NB4 (cell line): ENCODE results near the gene RPS16.

Source experiments
- DNase-seq: peaks from one replicate; pipeline ENCODE4 v3.0.0; 2010; ENCODE audit warnings: low read depth
- H3K4me3 ChIP-seq: one replicate; pipeline ENCODE4 v1.5.1; 2011; ENCODE audit warnings: mild to moderate bottlenecking, low read depth, low read length, moderate library complexity
- MYC ChIP-seq: IDR thresholded peaks from 2 replicates; pipeline ENCODE4 v1.6.1; 2011; ENCODE audit warnings: low read depth, low read length
- POLR2A ChIP-seq: IDR thresholded peaks from 2 replicates; pipeline ENCODE4 v1.6.1; 2011; ENCODE audit warnings: mild to moderate bottlenecking; ENCODE audit not compliant: insufficient read length; ENCODE audit errors: extremely low read depth
- TF ChIP-seq, protein P1 (sequence below): IDR thresholded peaks from 2 replicates; pipeline ENCODE4 v1.6.1; 2011; ENCODE audit warnings: low read depth, low read length
- TF ChIP-seq, protein P2 (sequence below): IDR thresholded peaks from one replicate; pipeline ENCODE4 v1.5.1; 2012; ENCODE audit warnings: low read depth, low read length

Gene RPS16

DNA sequence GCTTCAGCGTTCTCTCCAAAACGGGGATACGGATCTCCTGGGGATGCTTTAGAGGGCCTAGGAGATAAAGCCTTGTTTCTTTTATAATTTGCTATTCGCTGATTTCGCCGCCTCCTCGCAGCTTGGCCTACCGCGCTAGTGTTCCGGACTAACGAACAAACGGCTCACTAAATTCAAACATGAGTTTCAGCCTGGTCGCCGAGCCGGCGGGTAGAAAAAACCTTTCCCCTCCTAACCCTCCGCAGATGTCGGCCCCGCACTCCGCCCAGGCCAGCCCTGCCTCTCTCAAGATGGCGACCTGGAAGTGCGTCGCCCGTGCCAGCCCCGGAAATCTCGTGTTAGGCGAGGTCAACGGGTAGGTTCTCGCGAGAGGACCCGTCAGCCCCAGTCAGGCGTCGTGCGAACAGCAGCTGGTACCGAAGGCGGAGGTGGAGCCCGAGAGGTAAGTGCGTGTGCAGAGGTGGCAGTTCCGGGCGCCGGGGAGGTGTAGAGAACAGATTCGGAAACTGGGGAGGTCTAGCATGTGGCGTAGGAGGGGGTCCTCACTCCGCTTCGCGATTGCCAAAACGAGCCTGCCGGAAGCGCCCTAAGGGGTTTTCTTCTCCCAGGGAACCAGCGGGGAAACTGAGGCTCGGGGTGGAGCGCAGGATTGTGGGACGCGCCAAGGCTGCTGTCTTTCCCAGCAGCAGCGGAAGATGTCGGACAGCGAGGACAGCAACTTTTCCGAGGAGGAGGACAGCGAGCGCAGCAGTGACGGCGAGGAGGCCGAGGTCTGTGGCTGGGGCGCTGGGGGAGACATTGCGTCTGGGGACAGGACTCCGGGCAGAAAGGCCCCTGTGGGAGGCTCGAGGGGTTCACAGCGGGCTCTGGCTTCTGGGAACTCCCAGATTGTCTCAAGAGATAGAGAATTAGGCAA is 9.7 kb upstream of the RPS16 start, which contains the start of gene SUPT5H:
Gene SUPT5H, plus strand, starts transcription at position 387 of the 916 bp plus-strand sequence. Its CDS starts 309 bp downstream, at position 696.
- peak; percentile 95 for DNase-seq
- peak within 1 kb of the TSS; percentile 93 for H3K4me3 ChIP-seq
- TF ChIP-seq MYC (peak; percentile 71; the same call in 1 of the 2 replicates), POLR2A (peak; percentile 80)
- TF ChIP-seq, protein P1, sequence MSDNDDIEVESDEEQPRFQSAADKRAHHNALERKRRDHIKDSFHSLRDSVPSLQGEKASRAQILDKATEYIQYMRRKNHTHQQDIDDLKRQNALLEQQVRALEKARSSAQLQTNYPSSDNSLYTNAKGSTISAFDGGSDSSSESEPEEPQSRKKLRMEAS: peak; percentile 87
- TF ChIP-seq, protein P2, sequence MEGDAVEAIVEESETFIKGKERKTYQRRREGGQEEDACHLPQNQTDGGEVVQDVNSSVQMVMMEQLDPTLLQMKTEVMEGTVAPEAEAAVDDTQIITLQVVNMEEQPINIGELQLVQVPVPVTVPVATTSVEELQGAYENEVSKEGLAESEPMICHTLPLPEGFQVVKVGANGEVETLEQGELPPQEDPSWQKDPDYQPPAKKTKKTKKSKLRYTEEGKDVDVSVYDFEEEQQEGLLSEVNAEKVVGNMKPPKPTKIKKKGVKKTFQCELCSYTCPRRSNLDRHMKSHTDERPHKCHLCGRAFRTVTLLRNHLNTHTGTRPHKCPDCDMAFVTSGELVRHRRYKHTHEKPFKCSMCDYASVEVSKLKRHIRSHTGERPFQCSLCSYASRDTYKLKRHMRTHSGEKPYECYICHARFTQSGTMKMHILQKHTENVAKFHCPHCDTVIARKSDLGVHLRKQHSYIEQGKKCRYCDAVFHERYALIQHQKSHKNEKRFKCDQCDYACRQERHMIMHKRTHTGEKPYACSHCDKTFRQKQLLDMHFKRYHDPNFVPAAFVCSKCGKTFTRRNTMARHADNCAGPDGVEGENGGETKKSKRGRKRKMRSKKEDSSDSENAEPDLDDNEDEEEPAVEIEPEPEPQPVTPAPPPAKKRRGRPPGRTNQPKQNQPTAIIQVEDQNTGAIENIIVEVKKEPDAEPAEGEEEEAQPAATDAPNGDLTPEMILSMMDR: no peak

DNA sequence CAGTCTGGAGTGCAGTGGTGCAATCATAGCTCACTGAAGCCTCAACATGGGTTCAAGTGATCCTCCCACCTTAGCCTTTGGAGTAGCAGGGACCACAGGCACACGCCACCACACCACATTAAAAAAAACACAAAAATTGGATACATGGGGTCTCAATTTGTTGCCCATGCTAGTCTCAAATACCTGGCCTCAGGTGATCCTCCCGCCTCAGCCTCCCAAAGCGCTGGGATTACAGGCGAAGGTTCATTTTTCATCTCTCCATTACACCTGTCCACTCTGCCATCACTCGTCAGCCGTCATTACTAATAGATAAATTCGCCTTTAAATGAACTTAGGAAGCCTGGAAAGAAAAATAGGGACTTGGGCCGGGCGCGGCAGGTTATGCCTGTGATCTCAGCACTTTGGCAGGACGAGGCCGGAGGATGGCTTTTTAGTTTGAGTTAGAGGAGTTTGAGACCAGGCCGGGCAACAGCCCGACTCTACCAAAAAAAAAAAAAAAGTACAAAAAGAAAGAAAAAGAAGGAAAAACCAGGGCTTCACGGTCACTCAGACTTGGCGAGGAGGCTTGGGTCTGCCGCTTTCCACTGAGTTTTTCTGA is 8.9 kb upstream of the RPS16 start:
- peak overlapping the region; percentile 93 for H3K4me3 ChIP-seq
- DNase-seq: peak; percentile 23
- TF ChIP-seq POLR2A (no peak), MYC (no peak)
- TF ChIP-seq, protein P2: no peak
- TF ChIP-seq, protein P1: no peak

DNA sequence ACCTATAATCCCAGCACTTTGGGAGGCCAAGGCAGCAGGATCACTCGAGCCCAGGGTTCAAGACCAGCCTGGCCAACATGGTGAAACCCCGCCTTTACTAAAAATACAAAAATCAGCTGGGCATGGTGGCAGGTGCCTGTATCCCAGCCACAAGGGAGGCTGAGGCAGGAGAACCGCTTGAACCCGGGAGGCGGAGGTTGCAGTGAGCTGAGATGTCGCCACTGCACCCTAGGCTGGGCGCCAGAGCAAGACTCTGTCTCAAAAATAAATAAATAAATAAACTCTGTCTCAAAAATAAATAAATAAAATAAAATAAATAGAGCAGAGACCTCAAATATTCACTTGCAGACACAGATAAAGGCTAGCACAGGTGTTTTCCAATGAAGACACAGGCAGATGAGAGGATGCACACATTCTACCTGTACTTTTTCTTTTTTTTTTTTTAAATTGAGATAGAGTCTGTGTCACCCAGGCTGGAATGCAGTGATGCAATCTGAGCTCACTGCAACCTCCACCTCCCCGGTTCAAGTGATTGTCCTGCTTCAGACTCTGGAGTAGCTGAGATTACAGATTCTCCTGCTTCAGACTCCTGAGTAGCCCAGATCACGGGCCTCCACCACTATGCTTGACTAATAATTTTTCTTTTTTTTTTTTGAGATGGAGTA is 2.7 kb upstream of the RPS16 start:
- no peak overlapping the region for H3K4me3 ChIP-seq
- TF ChIP-seq MYC (no peak), POLR2A (no peak)
- TF ChIP-seq, protein P1: no peak
- TF ChIP-seq, protein P2: no peak
- no peak for DNase-seq

DNA sequence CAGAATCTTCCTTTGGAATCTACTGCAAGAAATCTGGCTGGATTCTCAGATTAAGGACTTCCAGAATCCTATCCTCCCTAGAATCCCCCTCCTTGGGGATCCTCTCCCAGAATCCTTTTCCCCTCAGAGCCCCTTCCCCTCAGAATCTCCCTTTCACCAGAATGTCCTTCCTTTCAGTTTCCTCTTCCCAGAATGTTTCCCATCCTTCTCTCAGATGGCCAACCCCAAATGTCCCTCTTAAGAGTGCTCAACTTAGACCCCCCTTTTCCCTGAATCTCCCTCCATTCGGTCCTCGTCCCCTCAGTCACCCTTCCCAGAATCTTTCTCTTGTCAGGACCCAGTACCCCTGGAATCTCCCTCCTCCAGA is 584 bp upstream of the RPS16 start:
- DNase-seq: no peak
- TF ChIP-seq, protein P1: no peak
- TF ChIP-seq MYC (no peak), POLR2A (no peak)
- TF ChIP-seq, protein P2: no peak
- H3K4me3 ChIP-seq: peak overlapping the region; percentile 78

DNA sequence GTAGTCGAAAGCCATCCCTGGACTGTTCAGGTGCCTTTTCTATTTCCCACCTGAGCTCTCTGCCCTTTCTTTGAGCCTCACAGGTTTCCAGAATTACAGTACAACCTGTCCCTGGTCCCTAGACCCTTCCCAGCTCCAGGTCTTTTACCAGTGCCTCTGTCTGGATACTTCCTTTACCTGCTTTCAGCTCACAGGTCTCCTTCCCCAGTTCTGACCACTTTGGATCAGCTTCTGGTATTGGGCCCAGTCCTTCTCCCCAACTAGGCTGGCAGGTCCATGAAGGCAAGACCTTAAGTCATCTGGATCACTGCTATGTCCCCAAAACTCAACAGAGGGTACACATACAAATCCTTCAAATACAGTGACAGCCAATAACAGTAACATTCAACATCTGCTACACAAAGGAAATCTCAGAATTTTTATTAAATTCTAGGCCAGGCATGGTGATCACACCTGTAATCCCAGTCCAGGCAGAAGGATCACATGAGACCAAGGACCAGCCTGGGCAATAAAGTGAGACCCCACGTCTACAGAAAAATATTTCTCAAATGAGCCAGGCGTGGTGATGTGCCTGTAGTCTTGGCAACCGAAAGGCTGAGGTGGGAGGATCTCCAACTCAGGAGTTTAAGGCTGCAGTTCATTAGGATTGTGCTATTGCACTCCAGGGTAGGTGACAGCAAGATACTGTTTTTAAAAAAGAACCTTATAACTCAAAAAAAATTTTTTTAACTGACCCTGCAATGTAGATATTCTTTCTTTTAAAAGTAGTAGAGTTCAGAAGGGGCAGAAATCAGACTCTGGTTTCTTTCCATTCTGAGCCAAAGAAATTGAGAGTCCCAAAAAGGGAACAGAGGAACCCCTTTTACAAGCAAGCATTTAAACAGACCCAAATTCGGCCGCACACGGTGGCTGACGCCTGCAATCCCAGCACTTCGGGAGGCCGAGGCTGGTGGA is 1.3 kb downstream of the RPS16 start:
- TF ChIP-seq MYC: no peak
- TF ChIP-seq, protein P2: no peak
- TF ChIP-seq POLR2A: no peak
- TF ChIP-seq, protein P1: no peak
- no peak for DNase-seq
- H3K4me3 ChIP-seq: peak overlapping the region; percentile 96
